GM18517 (cell line): ENCODE data around the gene EFEMP2.

Source experiments
- ATAC-seq: cut with Tn5 transposase; IDR thresholded peaks from one replicate; pipeline ENCODE4 v1.9.1; 2021; ENCODE audit warnings: mild to moderate bottlenecking, moderate library complexity; ENCODE audit not compliant: unreplicated experiment

EFEMP2 gene

GRCh38 chr11:65872586-65873317 lies at the start of gene EFEMP2:
Gene EFEMP2, minus strand, starts transcription at chr11:65872800. Its CDS starts 446 bp downstream, at chr11:65872354.
- no peak for ATAC-seq

- no peak for ATAC-seq
Observed at GRCh38 chr11:65921876-65922275, 49.3 kb upstream of the EFEMP2 start.

GRCh38 chr11:65921033-65921555 lies 48.5 kb upstream of the EFEMP2 start:
- ATAC-seq: no peak

GRCh38 chr11:65920372-65920802 lies 47.8 kb upstream of the EFEMP2 start:
- ATAC-seq: no peak

- peak; percentile 52 for ATAC-seq
Observed at GRCh38 chr11:65919573-65920371, 47.2 kb upstream of the EFEMP2 start.

GRCh38 chr11:65919141-65919572 lies 46.6 kb upstream of the EFEMP2 start, which contains the start of gene DRAP1:
Gene DRAP1, plus strand, starts transcription at chr11:65919426. Its CDS starts 76 bp downstream, at chr11:65919502.
- peak; percentile 81 for ATAC-seq

- ATAC-seq: peak; percentile 33
Observed at GRCh38 chr11:65918211-65919140, 45.9 kb upstream of the EFEMP2 start, which contains the start of gene C11orf68. Gene C11orf68, minus strand, starts transcription at chr11:65919062. Its CDS starts 31 bp downstream, at chr11:65919031.

- no peak for ATAC-seq
Observed at GRCh38 chr11:65917434-65918210, 45.0 kb upstream of the EFEMP2 start.

- no peak for ATAC-seq
Observed at GRCh38 chr11:65917077-65917433, 44.5 kb upstream of the EFEMP2 start.

- no peak for ATAC-seq
Observed at GRCh38 chr11:65916391-65916790, 43.8 kb upstream of the EFEMP2 start.

- no peak for ATAC-seq
Observed at GRCh38 chr11:65915821-65916251, 43.2 kb upstream of the EFEMP2 start.

- no peak for ATAC-seq
Observed at GRCh38 chr11:65915101-65915820, 42.7 kb upstream of the EFEMP2 start.

GRCh38 chr11:65912845-65913244 lies 40.2 kb upstream of the EFEMP2 start:
- no peak for ATAC-seq

GRCh38 chr11:65911682-65912568 lies 39.3 kb upstream of the EFEMP2 start:
- ATAC-seq: no peak

- no peak for ATAC-seq
Observed at GRCh38 chr11:65907878-65908277, 35.3 kb upstream of the EFEMP2 start.

GRCh38 chr11:65906602-65907001 lies 34.0 kb upstream of the EFEMP2 start:
- ATAC-seq: no peak

- ATAC-seq: no peak
Observed at GRCh38 chr11:65903715-65904114, 31.1 kb upstream of the EFEMP2 start.

- no peak for ATAC-seq
Observed at GRCh38 chr11:65903068-65903481, 30.5 kb upstream of the EFEMP2 start.
